Neural progenitor cell (in vitro differentiated cells): ENCODE results near the gene ARHGAP26. TPM values are rescaled to one million over a fixed set of nuclear protein-coding genes. Genes with fewer than 3 reads are reported as not detected.

ENCODE experiments used
- DNase-seq: peaks from one replicate; pipeline ENCODE4 v3.0.0-alpha.2; 2016; ENCODE audit warnings: low spot score
- H2AFZ ChIP-seq: fragments of 200-600 bp; sonication (generic); replicated peaks from 2 replicates; pipeline ENCODE4 v1.6.1; 2016; ENCODE audit warnings: antibody characterized with exemption
- H3F3A ChIP-seq: fragments of 200-600 bp; sonication (generic); 2 replicates; pipeline ENCODE4 v1.6.1; 2016; ENCODE audit warnings: antibody characterized with exemption, low read depth
- H3K27ac ChIP-seq: fragments of 200-600 bp; sonication (generic); 2 replicates; pipeline ENCODE4 v1.5.1; 2016; ENCODE audit warnings: mild to moderate bottlenecking
- H3K27me3 ChIP-seq: fragments of 200-600 bp; sonication (generic); 2 replicates; pipeline ENCODE4 v1.6.1; 2016; ENCODE audit warnings: mild to moderate bottlenecking, moderate library complexity
- H3K36me3 ChIP-seq: fragments of 200-600 bp; sonication (generic); 2 replicates; pipeline ENCODE4 v1.5.1; 2016
- H3K4me1 ChIP-seq: fragments of 200-600 bp; sonication (generic); 2 replicates; pipeline ENCODE4 v1.6.1; 2016; ENCODE audit warnings: mixed run types
- H3K4me2 ChIP-seq: fragments of 200-600 bp; sonication (generic); 2 replicates; pipeline ENCODE4 v1.6.1; 2016
- H3K4me3 ChIP-seq: fragments of 200-600 bp; sonication (generic); 2 replicates; pipeline ENCODE4 v1.5.1; 2016
- H3K79me2 ChIP-seq: fragments of 200-600 bp; sonication (generic); 2 replicates; pipeline ENCODE4 v1.6.1; 2016; ENCODE audit warnings: low read depth
- H3K9ac ChIP-seq: fragments of 200-600 bp; sonication (generic); 2 replicates; pipeline ENCODE4 v1.6.1; 2016
- H3K9me3 ChIP-seq: fragments of 200-600 bp; sonication (generic); 2 replicates; pipeline ENCODE4 v1.5.1; 2016; ENCODE audit warnings: low read depth
- H4K20me1 ChIP-seq: fragments of 200-600 bp; sonication (generic); 2 replicates; pipeline ENCODE4 v1.6.1; 2016; ENCODE audit warnings: low read depth
- H3K27ac Mint-ChIP-seq: 3 replicates; pipeline ENCODE4 v1.8.0; 2021; ENCODE audit warnings: mixed read lengths
- H3K27me3 Mint-ChIP-seq: 2 replicates; pipeline ENCODE4 v1.8.0; 2022; ENCODE audit warnings: low read depth, mild to moderate bottlenecking, inconsistent platforms, moderate library complexity, mixed read lengths; ENCODE audit not compliant: insufficient read depth
- H3K36me3 Mint-ChIP-seq: 3 replicates; pipeline ENCODE4 v1.8.0; 2021; ENCODE audit warnings: mixed read lengths
- H3K4me1 Mint-ChIP-seq: 3 replicates; pipeline ENCODE4 v1.8.0; 2021; ENCODE audit warnings: mixed read lengths
- H3K4me3 Mint-ChIP-seq: 3 replicates; pipeline ENCODE4 v1.8.0; 2021; ENCODE audit warnings: mild to moderate bottlenecking, moderate library complexity, mixed read lengths
- H3K9me3 Mint-ChIP-seq: 3 replicates; pipeline ENCODE4 v1.8.0; 2020; ENCODE audit warnings: mixed read lengths
- CTCF ChIP-seq: fragments of 200-600 bp; sonication (generic); IDR thresholded peaks from 2 replicates; pipeline ENCODE4 v1.5.1; 2017; ENCODE audit warnings: antibody characterized with exemption, mild to moderate bottlenecking
- EZH2 ChIP-seq: fragments of 200-600 bp; sonication (generic); IDR thresholded peaks from 2 replicates; pipeline ENCODE4 v1.6.1; 2017; ENCODE audit warnings: antibody characterized with exemption, mild to moderate bottlenecking, moderate library complexity
- EZH2phosphoT487 ChIP-seq: fragments of 200-600 bp; sonication (generic); IDR thresholded peaks from 2 replicates; pipeline ENCODE4 v1.6.1; 2017; ENCODE audit warnings: antibody characterized with exemption
- total RNA-seq: library from RNA; depleted of rRNA; stranded (reverse); fragments of >200 nt; gene quantifications from 2 replicates; pipeline ENCODE4 v1.2.3, GENCODE V29; 2015; ENCODE audit warnings: low replicate concordance

Gene ARHGAP26
- total RNA-seq, 1 donor from 2014 or later = 7.0 TPM

GRCh38 chr5:143222287-143223231 lies 452.4 kb downstream of the ARHGAP26 start:
- Histone ChIP-seq H3K4me2 (no peak overlapping the region), H2AFZ (no peak overlapping the region)

GRCh38 chr5:143224672-143225071 lies 454.5 kb downstream of the ARHGAP26 start:
- no peak overlapping the region for H2AFZ ChIP-seq
- H4K20me1 ChIP-seq = no peaks in the 10 kb centered on the region
- Mint-ChIP-seq H3K4me1 (peaks cover 42% of the 10 kb centered on the region), H3K9me3 (no peaks in the 10 kb centered on the region), H3K27me3 (peaks cover 11% of the 10 kb centered on the region), H3K27ac (peak overlapping the region; percentile 43), H3K36me3 (peaks cover 7% of the 10 kb centered on the region), H3K4me3 (no peak overlapping the region)
- no peaks in the 10 kb centered on the region for H3K9me3 ChIP-seq
- TF ChIP-seq EZH2phosphoT487 (no peak), EZH2 (no peak), CTCF (no peak)
- H3K27me3 ChIP-seq = no peaks in the 10 kb centered on the region
- no peak overlapping the region for H3K4me3 ChIP-seq
- DNase-seq = no peak
- H3K9ac ChIP-seq = no peak overlapping the region
- H3K79me2 ChIP-seq = no peaks in the 10 kb centered on the region
- no peaks in the 10 kb centered on the region for H3F3A ChIP-seq
- no peak overlapping the region for H3K4me2 ChIP-seq
- no peaks in the 10 kb centered on the region for H3K4me1 ChIP-seq
- H3K36me3 ChIP-seq = no peaks in the 10 kb centered on the region
- H3K27ac ChIP-seq = no peak overlapping the region

More at GRCh38 chr5:143222287-143223231, 452.4 kb downstream of the ARHGAP26 start:
- Histone ChIP-seq H3K9ac (no peak overlapping the region), H3K79me2 (no peaks in the 10 kb centered on the region), H3K27me3 (no peaks in the 10 kb centered on the region), H3K36me3 (no peaks in the 10 kb centered on the region), H3K4me1 (no peaks in the 10 kb centered on the region), H3K27ac (no peak overlapping the region), H3F3A (no peaks in the 10 kb centered on the region), H3K9me3 (no peaks in the 10 kb centered on the region), H3K4me3 (no peak overlapping the region), H4K20me1 (no peaks in the 10 kb centered on the region)
- Mint-ChIP-seq H3K36me3 (peaks cover 7% of the 10 kb centered on the region), H3K4me3 (no peak overlapping the region), H3K27ac (peak overlapping the region; percentile 98), H3K9me3 (no peaks in the 10 kb centered on the region), H3K27me3 (peaks cover 8% of the 10 kb centered on the region), H3K4me1 (peaks cover 41% of the 10 kb centered on the region)
- DNase-seq = no peak
- no peak for TF ChIP-seq EZH2
- no peak for TF ChIP-seq CTCF
- TF ChIP-seq EZH2phosphoT487 = no peak

GRCh38 chr5:143225511-143225910 lies 455.3 kb downstream of the ARHGAP26 start:
- no peaks in the 10 kb centered on the region for H3K36me3 ChIP-seq
- no peak overlapping the region for H3K27ac ChIP-seq
- H3K4me1 Mint-ChIP-seq = peaks cover 50% of the 10 kb centered on the region
- no peaks in the 10 kb centered on the region for H3K79me2 ChIP-seq
- no peak overlapping the region for H3K4me3 ChIP-seq
- H3K4me3 Mint-ChIP-seq = no peak overlapping the region
- H3K9me3 ChIP-seq = no peaks in the 10 kb centered on the region
- H3F3A ChIP-seq = no peaks in the 10 kb centered on the region
- no peaks in the 10 kb centered on the region for H3K4me1 ChIP-seq
- H3K27ac Mint-ChIP-seq = no peak overlapping the region
- H3K36me3 Mint-ChIP-seq = peaks cover 7% of the 10 kb centered on the region
- DNase-seq = no peak
- TF ChIP-seq EZH2phosphoT487 = no peak
- TF ChIP-seq CTCF = no peak
- no peak for TF ChIP-seq EZH2
- no peak overlapping the region for H3K4me2 ChIP-seq
- no peak overlapping the region for H3K9ac ChIP-seq
- no peaks in the 10 kb centered on the region for H3K9me3 Mint-ChIP-seq
- H3K27me3 ChIP-seq = no peaks in the 10 kb centered on the region
- no peaks in the 10 kb centered on the region for H4K20me1 ChIP-seq
- H3K27me3 Mint-ChIP-seq = peaks cover 11% of the 10 kb centered on the region
- no peak overlapping the region for H2AFZ ChIP-seq
